ENCODE measurements around the gene OR52H1. TPM values are rescaled to one million over a fixed set of nuclear protein-coding genes. Genes with fewer than 3 reads are reported as not detected.

The OR52H1 gene
- total and polyA plus RNA-seq, 9 of the 15 experiments (the other 6 are each of a cell fraction or from before 2014, with no cell fraction given) = 0.15 TPM; not detected in 8

- TF ChIP-seq, protein P1, sequence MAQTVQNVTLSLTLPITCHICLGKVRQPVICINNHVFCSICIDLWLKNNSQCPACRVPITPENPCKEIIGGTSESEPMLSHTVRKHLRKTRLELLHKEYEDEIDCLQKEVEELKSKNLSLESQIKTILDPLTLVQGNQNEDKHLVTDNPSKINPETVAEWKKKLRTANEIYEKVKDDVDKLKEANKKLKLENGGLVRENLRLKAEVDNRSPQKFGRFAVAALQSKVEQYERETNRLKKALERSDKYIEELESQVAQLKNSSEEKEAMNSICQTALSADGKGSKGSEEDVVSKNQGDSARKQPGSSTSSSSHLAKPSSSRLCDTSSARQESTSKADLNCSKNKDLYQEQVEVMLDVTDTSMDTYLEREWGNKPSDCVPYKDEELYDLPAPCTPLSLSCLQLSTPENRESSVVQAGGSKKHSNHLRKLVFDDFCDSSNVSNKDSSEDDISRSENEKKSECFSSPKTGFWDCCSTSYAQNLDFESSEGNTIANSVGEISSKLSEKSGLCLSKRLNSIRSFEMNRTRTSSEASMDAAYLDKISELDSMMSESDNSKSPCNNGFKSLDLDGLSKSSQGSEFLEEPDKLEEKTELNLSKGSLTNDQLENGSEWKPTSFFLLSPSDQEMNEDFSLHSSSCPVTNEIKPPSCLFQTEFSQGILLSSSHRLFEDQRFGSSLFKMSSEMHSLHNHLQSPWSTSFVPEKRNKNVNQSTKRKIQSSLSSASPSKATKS (CRISPR knock-in tag; IDR thresholded peaks at IDR 0.05) = no peak
- TF ChIP-seq TCF3 (CRISPR knock-in tag; IDR thresholded peaks at IDR 0.05) (peak; percentile 67), SPI1 (IDR thresholded peaks at IDR 0.05; ENCODE audit: borderline replicate concordance, low read depth, low read length) (peak; percentile 74; the same call in 1 of the 2 replicates), MCM7 (IDR thresholded peaks at IDR 0.05) (no peak), ZNF740 (CRISPR knock-in tag; IDR thresholded peaks at IDR 0.05) (0 out of 2 replicates have a peak, but pooled peaks have one; percentile 54), ZNF740 (tag; IDR thresholded peaks at IDR 0.05) (no peak), ESRRA (IDR thresholded peaks at IDR 0.05; ENCODE audit: borderline replicate concordance, low read depth) (peak; percentile 53; the same call in 1 of the 2 replicates), NCOR1 (IDR thresholded peaks at IDR 0.05) (peak; percentile 19; the same call in 1 of the 2 replicates), TEAD4 (IDR thresholded peaks at IDR 0.05; ENCODE audit: low read length) (peak; percentile 46), TEAD4 (CRISPR knock-in tag; IDR thresholded peaks at IDR 0.05; ENCODE audit: borderline replicate concordance) (no peak), CTBP1 (IDR thresholded peaks at IDR 0.05; ENCODE audit: borderline replicate concordance) (peak; percentile 66), CBFA2T3 (IDR thresholded peaks at IDR 0.05) (peak; percentile 63), ARID1B (IDR thresholded peaks at IDR 0.05) (peak; percentile 29)
- TF ChIP-seq, protein P2, sequence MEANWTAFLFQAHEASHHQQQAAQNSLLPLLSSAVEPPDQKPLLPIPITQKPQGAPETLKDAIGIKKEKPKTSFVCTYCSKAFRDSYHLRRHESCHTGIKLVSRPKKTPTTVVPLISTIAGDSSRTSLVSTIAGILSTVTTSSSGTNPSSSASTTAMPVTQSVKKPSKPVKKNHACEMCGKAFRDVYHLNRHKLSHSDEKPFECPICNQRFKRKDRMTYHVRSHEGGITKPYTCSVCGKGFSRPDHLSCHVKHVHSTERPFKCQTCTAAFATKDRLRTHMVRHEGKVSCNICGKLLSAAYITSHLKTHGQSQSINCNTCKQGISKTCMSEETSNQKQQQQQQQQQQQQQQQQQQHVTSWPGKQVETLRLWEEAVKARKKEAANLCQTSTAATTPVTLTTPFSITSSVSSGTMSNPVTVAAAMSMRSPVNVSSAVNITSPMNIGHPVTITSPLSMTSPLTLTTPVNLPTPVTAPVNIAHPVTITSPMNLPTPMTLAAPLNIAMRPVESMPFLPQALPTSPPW (CRISPR knock-in tag; IDR thresholded peaks at IDR 0.05) = peak; percentile 46; the same call in 1 of the 2 replicates
- TF ChIP-seq, protein P3, sequence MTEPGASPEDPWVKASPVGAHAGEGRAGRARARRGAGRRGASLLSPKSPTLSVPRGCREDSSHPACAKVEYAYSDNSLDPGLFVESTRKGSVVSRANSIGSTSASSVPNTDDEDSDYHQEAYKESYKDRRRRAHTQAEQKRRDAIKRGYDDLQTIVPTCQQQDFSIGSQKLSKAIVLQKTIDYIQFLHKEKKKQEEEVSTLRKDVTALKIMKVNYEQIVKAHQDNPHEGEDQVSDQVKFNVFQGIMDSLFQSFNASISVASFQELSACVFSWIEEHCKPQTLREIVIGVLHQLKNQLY (CRISPR knock-in tag; conservative IDR thresholded peaks at IDR 0.05) = no peak
Observed at GRCh38 chr11:5581014-5581413, 32.7 kb upstream of the OR52H1 start (continued).
